Muscle layer of colon (tissue), 2 donors: Measurements from ENCODE around the gene ZNRD2.

Experiments used
- H3K27ac ChIP-seq: one replicate; pipeline ENCODE4 v1.7.0; 2013; ENCODE audit warnings: low read depth, mild to moderate bottlenecking, low read length, moderate library complexity
- H3K27me3 ChIP-seq, 2 donors: one replicate each; pipeline ENCODE4 v1.7.0; 2013; ENCODE audit warnings: low read length in 2 of 2, mild to moderate bottlenecking in 2 of 2; ENCODE audit not compliant: insufficient read depth in 2 of 2, control insufficient read depth in 1 of 2
- H3K36me3 ChIP-seq: one replicate; pipeline ENCODE4 v1.7.0; 2013; ENCODE audit warnings: mild to moderate bottlenecking, low read length; ENCODE audit not compliant: insufficient read depth
- H3K4me1 ChIP-seq: one replicate; pipeline ENCODE4 v1.7.0; 2013; ENCODE audit warnings: mild to moderate bottlenecking, low read length; ENCODE audit not compliant: insufficient read depth
- H3K4me3 ChIP-seq, 2 donors: one replicate each; pipeline ENCODE4 v1.7.0; 2013; ENCODE audit warnings: low read length in 2 of 2, low read depth in 1 of 2, mild to moderate bottlenecking in 1 of 2, moderate library complexity in 1 of 2
- H3K9ac ChIP-seq: one replicate; pipeline ENCODE4 v1.7.0; 2013; ENCODE audit warnings: low read length
- H3K9me3 ChIP-seq: one replicate; pipeline ENCODE4 v1.7.0; 2013; ENCODE audit warnings: mild to moderate bottlenecking, low read length
- donor health status: abdominal sarcoma.
- donor health status: Adenocarcinoma of cecum.

ZNRD2 gene

GRCh38 chr11:65611758-65612603 is 41.7 kb downstream of the ZNRD2 start:
- H3K36me3 ChIP-seq = peaks cover 31% of the 10 kb centered on the region
- no peaks in the 10 kb centered on the region for H3K9me3 ChIP-seq
- H3K27ac ChIP-seq = peak overlapping the region; percentile 96
- peak overlapping the region in 1 of 2 donors; percentile 69 for H3K4me3 ChIP-seq
- H3K27me3 ChIP-seq = no peaks in the 10 kb centered on the region
- peaks cover 53% of the 10 kb centered on the region for H3K4me1 ChIP-seq
- peak overlapping the region; percentile 34 for H3K9ac ChIP-seq

- peaks cover 54% of the 10 kb centered on the region for H3K4me1 ChIP-seq
- H3K9me3 ChIP-seq = no peaks in the 10 kb centered on the region
- peaks cover 38% of the 10 kb centered on the region for H3K36me3 ChIP-seq
- H3K27me3 ChIP-seq = no peaks in the 10 kb centered on the region
- peak overlapping the region; percentile 96 for H3K27ac ChIP-seq
- peak overlapping the region; percentile 34 for H3K9ac ChIP-seq
- H3K4me3 ChIP-seq = peak overlapping the region; percentile 26 to 69
Measured at GRCh38 chr11:65612691-65613090, 42.4 kb downstream of the ZNRD2 start.

- Histone ChIP-seq H3K27ac (peak overlapping the region; percentile 96), H3K4me3 (peak overlapping the region; percentile 69 to 97), H3K4me1 (peaks cover 48% of the 10 kb centered on the region)
Measured at GRCh38 chr11:65613091-65613928, 43.0 kb downstream of the ZNRD2 start.

GRCh38 chr11:65615229-65615949 is 45.1 kb downstream of the ZNRD2 start, which contains the start of gene PCNX3:
Gene PCNX3, plus strand, starts transcription at chr11:65615776. Its CDS starts 536 bp downstream, at chr11:65616312.
- peak within 1 kb of the TSS; percentile 50 for H3K9ac ChIP-seq
- no peaks in the 10 kb centered on the region for H3K9me3 ChIP-seq
- peak within 1 kb of the TSS; percentile 96 for H3K27ac ChIP-seq
- peaks cover 32% of the 10 kb centered on the region for H3K4me1 ChIP-seq
- peaks cover 47% of the 10 kb centered on the region for H3K36me3 ChIP-seq
- H3K4me3 ChIP-seq = peak within 1 kb of the TSS; percentile 72 to 97
- no peaks in the 10 kb centered on the region for H3K27me3 ChIP-seq

More at GRCh38 chr11:65613091-65613928, 43.0 kb downstream of the ZNRD2 start:
- peaks cover 45% of the 10 kb centered on the region for H3K36me3 ChIP-seq
- H3K9me3 ChIP-seq = no peaks in the 10 kb centered on the region
- H3K9ac ChIP-seq = peak overlapping the region; percentile 47
- no peaks in the 10 kb centered on the region for H3K27me3 ChIP-seq

GRCh38 chr11:65615950-65616574 is 45.8 kb downstream of the ZNRD2 start:
- no peaks in the 10 kb centered on the region for H3K9me3 ChIP-seq
- no peaks in the 10 kb centered on the region for H3K27me3 ChIP-seq
- peak overlapping the region; percentile 72 to 81 for H3K4me3 ChIP-seq
- peak overlapping the region; percentile 54 for H3K27ac ChIP-seq
- peaks cover 27% of the 10 kb centered on the region for H3K4me1 ChIP-seq
- peaks cover 53% of the 10 kb centered on the region for H3K36me3 ChIP-seq
- peak overlapping the region; percentile 50 for H3K9ac ChIP-seq

- Histone ChIP-seq H3K4me3 (peak overlapping the region; percentile 72 to 81), H3K36me3 (peaks cover 58% of the 10 kb centered on the region), H3K4me1 (peaks cover 27% of the 10 kb centered on the region), H3K27me3 (no peaks in the 10 kb centered on the region), H3K9me3 (no peaks in the 10 kb centered on the region), H3K27ac (peak overlapping the region; percentile 54), H3K9ac (peak overlapping the region; percentile 50)
Measured at GRCh38 chr11:65616575-65617001, 46.3 kb downstream of the ZNRD2 start.

GRCh38 chr11:65617136-65617850 is 47.0 kb downstream of the ZNRD2 start:
- H3K9me3 ChIP-seq = no peaks in the 10 kb centered on the region
- peaks cover 25% of the 10 kb centered on the region for H3K4me1 ChIP-seq
- no peak overlapping the region for H3K27ac ChIP-seq
- no peak overlapping the region for H3K4me3 ChIP-seq
- H3K9ac ChIP-seq = peak overlapping the region; percentile 19
- peaks cover 61% of the 10 kb centered on the region for H3K36me3 ChIP-seq
- no peaks in the 10 kb centered on the region for H3K27me3 ChIP-seq

GRCh38 chr11:65617990-65618751 is 47.9 kb downstream of the ZNRD2 start:
- Histone ChIP-seq H3K9ac (no peak overlapping the region), H3K9me3 (no peaks in the 10 kb centered on the region), H3K27ac (no peak overlapping the region), H3K27me3 (no peaks in the 10 kb centered on the region), H3K4me1 (peaks cover 16% of the 10 kb centered on the region), H3K4me3 (no peak overlapping the region), H3K36me3 (peaks cover 60% of the 10 kb centered on the region)

- Histone ChIP-seq H3K36me3 (peaks cover 60% of the 10 kb centered on the region), H3K4me3 (no peak overlapping the region), H3K4me1 (peaks cover 14% of the 10 kb centered on the region), H3K27me3 (no peaks in the 10 kb centered on the region), H3K27ac (no peak overlapping the region), H3K9ac (no peak overlapping the region), H3K9me3 (no peaks in the 10 kb centered on the region)
Measured at GRCh38 chr11:65618763-65619162, 48.5 kb downstream of the ZNRD2 start.
